ENCODE data around the gene ZNF837. TPM values are rescaled to one million over a fixed set of nuclear protein-coding genes. Genes with fewer than 3 reads are reported as not detected.

The ZNF837 gene
- total and polyA plus RNA-seq, 2 donors (not counting 1 experiment from before 2014, with no cell fraction given), result 4.2 to 4.9 TPM

DNA sequence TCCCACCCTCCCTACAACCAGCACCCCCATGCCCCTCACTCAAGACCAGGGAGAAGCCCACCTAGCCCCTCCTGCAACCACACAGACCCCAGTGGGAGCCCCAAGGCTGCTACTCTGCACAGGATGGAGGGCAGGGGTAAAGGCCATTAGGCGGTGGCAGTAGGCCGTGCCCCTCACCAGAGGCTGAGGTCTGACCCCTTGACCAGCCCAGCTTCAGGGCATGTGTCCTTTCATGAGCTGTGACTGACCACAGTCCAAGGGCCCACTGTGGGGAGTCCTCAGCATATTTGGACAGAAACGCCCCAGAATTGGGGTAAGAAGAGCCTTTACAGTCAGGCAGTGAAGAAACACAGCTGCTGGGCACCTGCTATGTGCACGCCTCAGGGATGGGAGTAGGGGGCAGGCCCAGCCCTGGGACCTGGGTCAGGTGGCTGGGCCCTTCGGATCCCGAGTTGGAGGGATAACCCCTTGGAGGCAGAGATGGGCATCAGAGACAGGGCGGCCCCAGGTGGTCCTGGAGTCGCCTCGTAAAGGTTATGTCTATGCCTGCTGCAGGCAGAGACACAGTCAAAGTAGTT, 4.6 kb upstream of the ZNF837 start:
- Histone ChIP-seq H3K9ac (ENCODE audit: low read length) (peak overlapping the region; percentile 69), H3K27ac (ENCODE audit: low read length in 2 of 2) (peak overlapping the region; percentile 94 to 95), H3K9me3 (ENCODE audit: control extremely low read depth in 1 of 3, control insufficient read depth in 2 of 3, insufficient read depth in 1 of 3, low read length in 2 of 3) (no peaks in the 10 kb centered on the region), H3K4me3 (ENCODE audit: control extremely low read depth in 1 of 5, extremely low read depth in 1 of 5, insufficient read depth in 1 of 5, low read depth in 2 of 5, low read length in 4 of 5) (peak overlapping the region in 1 of 5 experiments; percentile 76), H2AFZ (ENCODE audit: insufficient read depth, low read depth, low read length, poor library complexity, severe bottlenecking) (peak overlapping the region; percentile 81), H3K4me1 (ENCODE audit: control insufficient read depth in 2 of 2, insufficient read depth in 2 of 2, low read length in 2 of 2) (peaks cover 31 to 39% of the 10 kb centered on the region in 2 donors), H4K20me1 (ENCODE audit: control insufficient read depth, insufficient read depth, low read length, poor library complexity, severe bottlenecking) (peaks cover 21% of the 10 kb centered on the region), H3K79me2 (ENCODE audit: control insufficient read depth, insufficient read depth, low read length) (peaks cover 56% of the 10 kb centered on the region), H3K27me3 (replicated peaks in 1 of 4; ENCODE audit: control extremely low read depth in 1 of 4, control insufficient read depth in 3 of 4, insufficient read depth in 4 of 4, low read length in 3 of 4) (no peaks in the 10 kb centered on the region), H3K4me2 (replicated peaks; ENCODE audit: low read depth, low read length, poor library complexity, severe bottlenecking) (peak overlapping the region; percentile 84), H3K36me3 (replicated peaks in 1 of 2; ENCODE audit: control extremely low read depth in 1 of 2, control insufficient read depth in 1 of 2, extremely low read depth in 1 of 2, insufficient read depth in 2 of 2, low read length in 1 of 2) (peaks cover 5 to 14% of the 10 kb centered on the region in 2 experiments)
- POLR2A ChIA-PET, result interaction anchor here (0.6 to 2.9 kb wide), 4 partner anchors 22 to 841 kb away, joined by 3 to 18 read pairs (median 7); partner anchors contain the start of genes ZBTB45 and ZNF497
- TF ChIP-seq EZH2 (IDR thresholded peaks at IDR 0.05; ENCODE audit: borderline replicate concordance, insufficient read depth, low read depth, low read length, poor library complexity, severe bottlenecking), result no peak
- TF ChIP-seq, protein P1, sequence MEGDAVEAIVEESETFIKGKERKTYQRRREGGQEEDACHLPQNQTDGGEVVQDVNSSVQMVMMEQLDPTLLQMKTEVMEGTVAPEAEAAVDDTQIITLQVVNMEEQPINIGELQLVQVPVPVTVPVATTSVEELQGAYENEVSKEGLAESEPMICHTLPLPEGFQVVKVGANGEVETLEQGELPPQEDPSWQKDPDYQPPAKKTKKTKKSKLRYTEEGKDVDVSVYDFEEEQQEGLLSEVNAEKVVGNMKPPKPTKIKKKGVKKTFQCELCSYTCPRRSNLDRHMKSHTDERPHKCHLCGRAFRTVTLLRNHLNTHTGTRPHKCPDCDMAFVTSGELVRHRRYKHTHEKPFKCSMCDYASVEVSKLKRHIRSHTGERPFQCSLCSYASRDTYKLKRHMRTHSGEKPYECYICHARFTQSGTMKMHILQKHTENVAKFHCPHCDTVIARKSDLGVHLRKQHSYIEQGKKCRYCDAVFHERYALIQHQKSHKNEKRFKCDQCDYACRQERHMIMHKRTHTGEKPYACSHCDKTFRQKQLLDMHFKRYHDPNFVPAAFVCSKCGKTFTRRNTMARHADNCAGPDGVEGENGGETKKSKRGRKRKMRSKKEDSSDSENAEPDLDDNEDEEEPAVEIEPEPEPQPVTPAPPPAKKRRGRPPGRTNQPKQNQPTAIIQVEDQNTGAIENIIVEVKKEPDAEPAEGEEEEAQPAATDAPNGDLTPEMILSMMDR (IDR thresholded peaks at IDR 0.05), result no peak
- no peaks in the 10 kb centered on the region for H3K9me3 Mint-ChIP-seq (ENCODE audit: insufficient read depth)
- CTCF ChIA-PET, result interaction anchor here (1.1 kb wide), 1 partner anchor 23 kb away, joined by 3 read pairs; the partner anchor contains the start of gene ZNF584
- H3K4me1 Mint-ChIP-seq, result peaks cover 45% of the 10 kb centered on the region
- H3K4me3 Mint-ChIP-seq, result peak overlapping the region; percentile 97
- no peaks in the 10 kb centered on the region for H3K27me3 Mint-ChIP-seq
- 75% methylated on average over 9 of the region's 9 CpGs for WGBS (ENCODE audit: insufficient coverage)
- H3K27ac Mint-ChIP-seq, result peak overlapping the region; percentile 99
- ATAC-seq (ENCODE audit: low read depth) (no peak), DNase-seq (no peak)
- intact Hi-C loops (cut with micrococcal nuclease), result no loop called here

GRCh38 chr19:58382997-58383603, 2.3 kb upstream of the ZNF837 start:
- no peaks in the 10 kb centered on the region for H3K27me3 Mint-ChIP-seq
- 100% methylated on average over 4 of the region's 6 CpGs for WGBS (ENCODE audit: insufficient coverage)
- H3K27ac Mint-ChIP-seq, result peak overlapping the region; percentile 63
- Histone ChIP-seq H4K20me1 (ENCODE audit: control insufficient read depth, insufficient read depth, low read length, poor library complexity, severe bottlenecking) (peaks cover 8% of the 10 kb centered on the region), H3K36me3 (replicated peaks in 1 of 2; ENCODE audit: control extremely low read depth in 1 of 2, control insufficient read depth in 1 of 2, extremely low read depth in 1 of 2, insufficient read depth in 2 of 2, low read length in 1 of 2) (peaks cover under 1 to 3% of the 10 kb centered on the region in 2 experiments), H3K4me2 (replicated peaks; ENCODE audit: low read depth, low read length, poor library complexity, severe bottlenecking) (no peak overlapping the region), H3K79me2 (ENCODE audit: control insufficient read depth, insufficient read depth, low read length) (peaks cover 44% of the 10 kb centered on the region), H3K27me3 (replicated peaks in 1 of 4; ENCODE audit: control extremely low read depth in 1 of 4, control insufficient read depth in 3 of 4, insufficient read depth in 4 of 4, low read length in 3 of 4) (no peaks in the 10 kb centered on the region), H3K4me1 (ENCODE audit: control insufficient read depth in 2 of 2, insufficient read depth in 2 of 2, low read length in 2 of 2) (peaks cover 39 to 49% of the 10 kb centered on the region in 2 donors), H3K4me3 (ENCODE audit: control extremely low read depth in 1 of 5, extremely low read depth in 1 of 5, insufficient read depth in 1 of 5, low read depth in 2 of 5, low read length in 4 of 5) (no peak overlapping the region), H2AFZ (ENCODE audit: insufficient read depth, low read depth, low read length, poor library complexity, severe bottlenecking) (no peak overlapping the region), H3K27ac (ENCODE audit: low read length in 2 of 2) (no peak overlapping the region), H3K9ac (ENCODE audit: low read length) (no peak overlapping the region), H3K9me3 (ENCODE audit: control extremely low read depth in 1 of 3, control insufficient read depth in 2 of 3, insufficient read depth in 1 of 3, low read length in 2 of 3) (no peaks in the 10 kb centered on the region)
- POLR2A ChIA-PET, result interaction anchor here (4.0 kb wide), 1 partner anchor 20 kb away, joined by 35 read pairs; the partner anchor contains the start of gene ZNF497
- TF ChIP-seq, protein P1 (IDR thresholded peaks at IDR 0.05), result no peak
- no peak for TF ChIP-seq EZH2 (IDR thresholded peaks at IDR 0.05; ENCODE audit: borderline replicate concordance, insufficient read depth, low read depth, low read length, poor library complexity, severe bottlenecking)
- ATAC-seq (ENCODE audit: low read depth), result no peak
- H3K4me1 Mint-ChIP-seq, result peaks cover 48% of the 10 kb centered on the region
- H3K4me3 Mint-ChIP-seq, result peak overlapping the region; percentile 78
- no peak for DNase-seq
- H3K9me3 Mint-ChIP-seq (ENCODE audit: insufficient read depth), result no peaks in the 10 kb centered on the region
- CTCF ChIA-PET, result no interaction called here
- intact Hi-C loops (cut with micrococcal nuclease), result no loop called here
